Measurements from ENCODE around the gene SLC30A3.

SLC30A3 gene

GRCh38 chr2:27261241-27261925, 1.5 kb downstream of the SLC30A3 start:
- no peak for DNase-seq (ENCODE audit: low read depth in 2 of 2)

GRCh38 chr2:27258051-27258450, 4.8 kb downstream of the SLC30A3 start:
- DNase-seq (ENCODE audit: low read depth in 2 of 2) = no peak

- no peak for DNase-seq (ENCODE audit: low read depth in 2 of 2)
Observed at GRCh38 chr2:27256855-27257454, 5.9 kb downstream of the SLC30A3 start.

GRCh38 chr2:27255660-27256059, 7.2 kb downstream of the SLC30A3 start:
- no peak for DNase-seq (ENCODE audit: low read depth in 2 of 2)

- DNase-seq (ENCODE audit: low read depth in 2 of 2) = no peak
Observed at GRCh38 chr2:27255187-27255586, 7.7 kb downstream of the SLC30A3 start.

GRCh38 chr2:27251766-27252165, 11.1 kb downstream of the SLC30A3 start:
- no peak for DNase-seq (ENCODE audit: low read depth in 2 of 2)

- no peak for DNase-seq (ENCODE audit: low read depth in 2 of 2)
Observed at GRCh38 chr2:27250652-27251379, 12.0 kb downstream of the SLC30A3 start.

GRCh38 chr2:27249891-27250651, 12.8 kb downstream of the SLC30A3 start:
- peak in 1 of 2 donors; percentile 16 for DNase-seq (ENCODE audit: low read depth in 2 of 2)

- DNase-seq (ENCODE audit: low read depth in 2 of 2) = no peak
Observed at GRCh38 chr2:27249159-27249890, 13.5 kb downstream of the SLC30A3 start.

GRCh38 chr2:27247893-27248292, 15.0 kb downstream of the SLC30A3 start:
- no peak for DNase-seq (ENCODE audit: low read depth in 2 of 2)

GRCh38 chr2:27245626-27246025, 17.2 kb downstream of the SLC30A3 start:
- no peak for DNase-seq (ENCODE audit: low read depth in 2 of 2)

GRCh38 chr2:27245116-27245515, 17.7 kb downstream of the SLC30A3 start:
- DNase-seq (ENCODE audit: low read depth in 2 of 2) = no peak

- DNase-seq (ENCODE audit: low read depth in 2 of 2) = no peak
Observed at GRCh38 chr2:27243391-27244130, 19.3 kb downstream of the SLC30A3 start.

- no peak for DNase-seq (ENCODE audit: low read depth in 2 of 2)
Observed at GRCh38 chr2:27242614-27242951, 20.3 kb downstream of the SLC30A3 start.

GRCh38 chr2:27241761-27242613, 20.9 kb downstream of the SLC30A3 start:
- DNase-seq (ENCODE audit: low read depth in 2 of 2) = no peak

GRCh38 chr2:27240406-27240805, 22.4 kb downstream of the SLC30A3 start:
- DNase-seq (ENCODE audit: low read depth in 2 of 2) = no peak

GRCh38 chr2:27238976-27239375, 23.9 kb downstream of the SLC30A3 start:
- DNase-seq (ENCODE audit: low read depth in 2 of 2) = no peak

GRCh38 chr2:27237341-27237945, 25.4 kb downstream of the SLC30A3 start:
- DNase-seq (ENCODE audit: low read depth in 2 of 2) = no peak

- DNase-seq (ENCODE audit: low read depth in 2 of 2) = no peak
Observed at GRCh38 chr2:27236626-27237025, 26.2 kb downstream of the SLC30A3 start.

GRCh38 chr2:27236136-27236535, 26.7 kb downstream of the SLC30A3 start:
- DNase-seq (ENCODE audit: low read depth in 2 of 2) = no peak

Data from stimulated activated CD4-positive, alpha-beta T cell treated with anti-CD3 and anti-CD28 coated beads, Interleukin-1b, Interleukin-23, amount 100 ng/mL, for 1 hour (primary cell).